ENCODE data around the gene ACTL7A.

Gene ACTL7A

GRCh38 chr9:108865037-108865436, 3.0 kb downstream of the ACTL7A start:
- no peak for DNase-seq (ENCODE audit: low spot score)
- TF ChIP-seq, protein P1, sequence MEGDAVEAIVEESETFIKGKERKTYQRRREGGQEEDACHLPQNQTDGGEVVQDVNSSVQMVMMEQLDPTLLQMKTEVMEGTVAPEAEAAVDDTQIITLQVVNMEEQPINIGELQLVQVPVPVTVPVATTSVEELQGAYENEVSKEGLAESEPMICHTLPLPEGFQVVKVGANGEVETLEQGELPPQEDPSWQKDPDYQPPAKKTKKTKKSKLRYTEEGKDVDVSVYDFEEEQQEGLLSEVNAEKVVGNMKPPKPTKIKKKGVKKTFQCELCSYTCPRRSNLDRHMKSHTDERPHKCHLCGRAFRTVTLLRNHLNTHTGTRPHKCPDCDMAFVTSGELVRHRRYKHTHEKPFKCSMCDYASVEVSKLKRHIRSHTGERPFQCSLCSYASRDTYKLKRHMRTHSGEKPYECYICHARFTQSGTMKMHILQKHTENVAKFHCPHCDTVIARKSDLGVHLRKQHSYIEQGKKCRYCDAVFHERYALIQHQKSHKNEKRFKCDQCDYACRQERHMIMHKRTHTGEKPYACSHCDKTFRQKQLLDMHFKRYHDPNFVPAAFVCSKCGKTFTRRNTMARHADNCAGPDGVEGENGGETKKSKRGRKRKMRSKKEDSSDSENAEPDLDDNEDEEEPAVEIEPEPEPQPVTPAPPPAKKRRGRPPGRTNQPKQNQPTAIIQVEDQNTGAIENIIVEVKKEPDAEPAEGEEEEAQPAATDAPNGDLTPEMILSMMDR (IDR thresholded peaks at IDR 0.05; ENCODE audit: extremely low read depth, missing control alignments) = no peak

DNA sequence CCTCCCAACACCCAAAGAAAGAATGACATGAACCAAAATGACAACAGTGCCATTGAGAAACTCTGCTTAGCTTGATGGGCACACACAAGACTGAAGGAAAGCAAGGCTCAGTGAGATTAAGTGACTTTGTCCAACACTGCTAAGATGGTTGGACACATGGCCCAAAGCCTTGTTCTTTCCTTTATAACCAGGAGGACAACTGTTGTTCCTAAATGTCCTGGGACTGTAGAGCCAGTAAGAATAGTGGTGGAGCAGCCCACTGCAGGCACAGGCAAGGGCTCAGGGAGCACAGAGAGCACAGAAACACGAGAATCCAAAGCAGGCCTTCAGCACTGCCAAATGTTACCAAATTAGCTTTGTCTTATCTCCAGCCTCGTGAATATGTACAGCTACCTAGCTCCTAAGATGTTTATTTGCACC, 3.9 kb downstream of the ACTL7A start:
- DNase-seq (ENCODE audit: low spot score) = no peak
- TF ChIP-seq, protein P1 (IDR thresholded peaks at IDR 0.05; ENCODE audit: extremely low read depth, missing control alignments) = no peak

DNA sequence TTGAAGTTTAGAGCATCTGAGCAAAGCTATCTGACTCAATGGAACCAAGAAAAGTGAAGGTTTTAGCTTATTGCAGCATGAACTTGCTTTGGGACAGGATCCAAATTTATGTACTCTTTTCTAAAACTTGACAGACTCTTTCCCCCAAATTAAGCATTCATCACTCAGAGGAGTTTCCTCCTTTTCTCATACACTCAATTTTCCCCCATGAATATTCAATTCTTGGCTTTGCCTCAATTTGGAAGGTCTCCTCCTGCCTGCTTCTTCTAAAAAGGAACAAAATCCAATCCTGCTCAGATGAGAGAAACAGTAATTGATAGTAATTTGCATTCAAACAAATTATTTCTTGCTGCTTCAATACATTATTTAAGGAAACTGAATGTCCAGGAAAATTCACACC, 5.0 kb downstream of the ACTL7A start:
- TF ChIP-seq, protein P1 (IDR thresholded peaks at IDR 0.05; ENCODE audit: extremely low read depth, missing control alignments) = no peak
- no peak for DNase-seq (ENCODE audit: low spot score)

- TF ChIP-seq, protein P1 (IDR thresholded peaks at IDR 0.05; ENCODE audit: extremely low read depth, missing control alignments) = no peak
- DNase-seq (ENCODE audit: low spot score) = no peak
Measured at GRCh38 chr9:108867829-108868228, 5.8 kb downstream of the ACTL7A start.

- TF ChIP-seq, protein P1 (IDR thresholded peaks at IDR 0.05; ENCODE audit: extremely low read depth, missing control alignments) = no peak
- no peak for DNase-seq (ENCODE audit: low spot score)
Measured at GRCh38 chr9:108869092-108869725, 7.1 kb downstream of the ACTL7A start.

DNA sequence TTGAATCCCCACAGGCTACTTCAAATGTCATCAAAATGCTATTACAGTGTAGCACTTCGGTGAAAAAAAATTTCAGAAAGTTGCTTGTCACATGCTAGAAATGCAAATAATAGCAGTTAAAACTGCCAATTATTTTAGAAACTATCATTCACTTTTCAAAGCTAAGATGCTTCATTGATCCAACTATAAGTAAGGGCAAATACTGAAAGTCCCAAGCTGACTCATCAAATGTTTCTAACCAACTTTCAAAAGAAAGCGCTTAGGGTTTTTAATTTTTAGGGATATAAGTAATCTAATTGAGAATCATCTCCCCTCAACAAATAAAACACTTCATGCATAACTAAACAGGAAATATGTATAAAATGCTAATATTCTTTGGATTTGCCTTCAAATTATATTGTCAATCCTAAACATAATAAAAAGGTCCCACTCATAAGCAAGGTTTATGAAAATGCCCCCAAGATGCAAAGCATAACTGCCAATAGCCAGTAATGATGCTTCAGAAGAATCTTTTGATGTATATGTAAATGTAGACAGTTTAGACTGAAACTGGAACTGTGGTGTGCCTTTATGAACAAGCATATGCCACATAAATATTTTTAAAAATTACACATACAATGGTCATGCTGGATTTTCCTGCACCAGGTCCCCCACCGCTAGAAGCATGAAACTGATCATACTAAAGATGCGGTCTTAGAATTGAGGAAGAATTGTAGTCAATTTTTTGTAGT, 12.2 kb downstream of the ACTL7A start:
- TF ChIP-seq, protein P1 (IDR thresholded peaks at IDR 0.05; ENCODE audit: extremely low read depth, missing control alignments) = no peak
- no peak for DNase-seq (ENCODE audit: low spot score)

- no peak for DNase-seq (ENCODE audit: low spot score)
- TF ChIP-seq, protein P1 (IDR thresholded peaks at IDR 0.05; ENCODE audit: extremely low read depth, missing control alignments) = no peak
Measured at GRCh38 chr9:108876425-108876824, 14.4 kb downstream of the ACTL7A start.

Measured in GM20000 (cell line).